HCT116 (cell line): Measurements from ENCODE around the gene NCAPG2. TPM values are rescaled to one million over a fixed set of nuclear protein-coding genes. Genes with fewer than 3 reads are reported as not detected.

Source experiments
- ATAC-seq: fragments of 200-7000 bp; cut with Tn5 transposase; 2 replicates; pipeline ENCODE4 v1.9.1; 2020; ENCODE audit warnings: mild to moderate bottlenecking, moderate library complexity
- BruUV-seq: library from RNA; stranded (reverse); fragments of 400-500 nt; replicated peaks from 2 replicates; lab custom pipeline; 2021; lab: Mats Ljungman, UMichigan
- CTCF ChIA-PET: fragments of 300-600 bp; sonication (Branson Sonifier 250); formaldehyde crosslinking; loops from one replicate; lab custom pipeline; 2021; ENCODE audit warnings: antibody characterized with exemption; lab: Charles Lee
- POLR2A ChIA-PET: fragments of 300-600, 350-600 bp; sonication (Branson Sonifier 250); formaldehyde crosslinking; loops from one replicate; lab custom pipeline; 2021; ENCODE audit warnings: antibody characterized with exemption; lab: Charles Lee
- RAD21 ChIA-PET, 2 experiments: fragments of 300-600 bp; sonication (Branson Sonifier 250); formaldehyde crosslinking; loops; one replicate each; lab custom pipeline; 2023; ENCODE audit warnings: low total read pairs in 2 of 2; ENCODE audit not compliant: uncharacterized antibody in 2 of 2, unreplicated experiment in 2 of 2, low non-redundant PET in 1 of 2; lab: Charles Lee
- DNase-seq: peaks from one replicate; pipeline ENCODE4 v3.0.0-alpha.2; 2010; ENCODE audit warnings: low read depth, low spot score
- H2AFZ ChIP-seq: fragments of 200-600 bp; shearing (Covaris generic), sonication (generic); 2 replicates; pipeline ENCODE4 v1.6.1; 2017; ENCODE audit warnings: low read depth, mixed run types, mixed read lengths, antibody characterized with exemption, low read length; ENCODE audit not compliant: poor library complexity, severe bottlenecking
- H3K27ac ChIP-seq: 2 replicates; pipeline ENCODE4 v1.5.1; 2012; ENCODE audit warnings: low read depth, low read length
- H3K27me3 ChIP-seq: fragments of 200-600 bp; sonication (generic); 2 replicates; pipeline ENCODE4 v1.6.1; 2016; ENCODE audit warnings: mixed run types, low read length, mixed read lengths; ENCODE audit not compliant: insufficient read depth
- H3K36me3 ChIP-seq, 2 experiments: fragments of 200-500 bp in 1 of 2; fragments of 200-600 bp in 1 of 2; sonication (Bioruptor generic) in 1 of 2; sonication (generic) in 1 of 2; 2 replicates each; pipeline versions ENCODE4 v1.5.1 to v1.6.1; 2014 to 2016; ENCODE audit warnings: low read length in 2 of 2, inconsistent platforms in 1 of 2, mixed read lengths in 1 of 2, mixed run types in 1 of 2; ENCODE audit not compliant: insufficient read depth in 2 of 2, control insufficient read depth in 1 of 2
- H3K4me1 ChIP-seq, 2 experiments: fragments of 200-600 bp in 1 of 2; sonication (generic) in 1 of 2; 2 replicates each; pipeline versions ENCODE4 v1.5.1 to v1.6.1; 2012 to 2017; ENCODE audit warnings: low read length in 2 of 2, inconsistent platforms in 1 of 2, mild to moderate bottlenecking in 1 of 2, mixed read lengths in 1 of 2, mixed run types in 1 of 2, moderate library complexity in 1 of 2; ENCODE audit not compliant: insufficient read depth in 2 of 2, control insufficient read depth in 1 of 2
- H3K4me2 ChIP-seq: fragments of 200-600 bp; sonication (generic); 2 replicates; pipeline ENCODE4 v1.6.1; 2017; ENCODE audit warnings: mixed run types, low read length, mixed read lengths
- H3K4me3 ChIP-seq, 2 experiments: fragments of 200-600 bp in 1 of 2; sonication (generic) in 1 of 2; replicated peaks in 1 of 2; 2 replicates each; pipeline ENCODE4 v1.5.1; 2011 to 2016; ENCODE audit warnings: low read length in 2 of 2, control low read depth in 1 of 2, low read depth in 1 of 2, mild to moderate bottlenecking in 1 of 2, mixed read lengths in 1 of 2, mixed run types in 1 of 2
- H3K79me2 ChIP-seq: fragments of 200-600 bp; sonication (generic); 2 replicates; pipeline ENCODE4 v1.6.1; 2017; ENCODE audit warnings: mild to moderate bottlenecking, mixed run types, low read length, moderate library complexity, mixed read lengths; ENCODE audit not compliant: insufficient read depth
- H3K9ac ChIP-seq: fragments of 200-600 bp; sonication (generic); 2 replicates; pipeline ENCODE4 v1.6.1; 2016; ENCODE audit warnings: low read length, mixed read lengths
- H3K9me2 ChIP-seq: fragments of 200-600 bp; sonication (generic), shearing (Covaris generic); 2 replicates; pipeline ENCODE4 v1.6.1; 2017; ENCODE audit warnings: mixed run types, mild to moderate bottlenecking, moderate library complexity; ENCODE audit not compliant: insufficient read depth
- H3K9me3 ChIP-seq, 2 experiments: fragments of 200-500 bp in 1 of 2; fragments of 200-600 bp in 1 of 2; sonication (Bioruptor generic) in 1 of 2; sonication (generic) in 1 of 2; 2 replicates each; pipeline ENCODE4 v1.6.1; 2014 to 2017; ENCODE audit warnings: low read length in 2 of 2, mixed read lengths in 2 of 2, inconsistent platforms in 1 of 2, low read depth in 1 of 2, mild to moderate bottlenecking in 1 of 2, mixed run types in 1 of 2, moderate library complexity in 1 of 2; ENCODE audit not compliant: control insufficient read depth in 1 of 2, insufficient read depth in 1 of 2
- H4K20me1 ChIP-seq: fragments of 200-600 bp; sonication (generic), shearing (Covaris generic); 2 replicates; pipeline ENCODE4 v1.6.1; 2017; ENCODE audit warnings: mixed run types, mild to moderate bottlenecking, moderate library complexity; ENCODE audit not compliant: insufficient read depth
- CBX3 ChIP-seq: IDR thresholded peaks from 2 replicates; pipeline ENCODE4 v1.6.1; 2012; ENCODE audit warnings: low read depth
- EGR1 ChIP-seq: IDR thresholded peaks from 2 replicates; pipeline ENCODE4 v1.6.1; 2012; ENCODE audit warnings: low read depth
- ELF1 ChIP-seq: IDR thresholded peaks from 2 replicates; pipeline ENCODE4 v1.6.1; 2012; ENCODE audit warnings: low read depth, borderline replicate concordance
- EZH2 ChIP-seq: fragments of 200-600 bp; sonication (generic); IDR thresholded peaks from 2 replicates; pipeline ENCODE4 v1.6.1; 2017; ENCODE audit warnings: antibody characterized with exemption, mixed run types
- EZH2phosphoT487 ChIP-seq: fragments of 200-600 bp; IDR thresholded peaks from 2 replicates; pipeline ENCODE4 v1.6.1; 2018; ENCODE audit warnings: antibody characterized with exemption, borderline replicate concordance
- FOSL1 ChIP-seq: IDR thresholded peaks from 2 replicates; pipeline ENCODE4 v1.6.1; 2012; ENCODE audit warnings: low read depth
- JUND ChIP-seq: IDR thresholded peaks from 2 replicates; pipeline ENCODE4 v1.6.1; 2012
- POLR2A ChIP-seq: IDR thresholded peaks from 2 replicates; pipeline ENCODE4 v1.7.0; 2011; ENCODE audit warnings: borderline replicate concordance; ENCODE audit not compliant: insufficient read depth, insufficient read length; ENCODE audit errors: extremely low read depth
- POLR2AphosphoS5 ChIP-seq: IDR thresholded peaks from 2 replicates; pipeline ENCODE4 v1.6.1; 2011; ENCODE audit warnings: mild to moderate bottlenecking, low read depth, low read length, moderate library complexity
- RAD21 ChIP-seq: IDR thresholded peaks from 2 replicates; pipeline ENCODE4 v1.6.1; 2012; ENCODE audit warnings: low read depth, mild to moderate bottlenecking
- SIN3A ChIP-seq: IDR thresholded peaks from 2 replicates; pipeline ENCODE4 v1.6.1; 2012; ENCODE audit warnings: low read depth
- SP1 ChIP-seq: IDR thresholded peaks from 2 replicates; pipeline ENCODE4 v1.6.1; 2012; ENCODE audit warnings: low read depth
- TCF7L2 ChIP-seq: IDR thresholded peaks from 2 replicates; pipeline ENCODE4 v1.7.0; 2011; ENCODE audit warnings: borderline replicate concordance, inconsistent platforms; ENCODE audit not compliant: insufficient read depth, insufficient read length; ENCODE audit errors: extremely low read depth
- YY1 ChIP-seq: IDR thresholded peaks from 2 replicates; pipeline ENCODE4 v1.6.1; 2011; ENCODE audit warnings: low read length, low read depth, moderate library complexity, mild to moderate bottlenecking; ENCODE audit not compliant: insufficient replicate concordance; ENCODE audit errors: extremely low read depth
- ZFX ChIP-seq: fragments of 450-650 bp; IDR thresholded peaks from 2 replicates; pipeline ENCODE4 v1.6.1; 2017
- ZNF274 ChIP-seq: fragments of 200-500 bp; sonication (Bioruptor generic); IDR thresholded peaks from 2 replicates; pipeline ENCODE4 v1.6.1; 2014; ENCODE audit warnings: mild to moderate bottlenecking, low read depth, low read length, inconsistent platforms
- intact Hi-C: fragments of 100-400 bp; cut with micrococcal nuclease; formaldehyde crosslinking; loops from 2 replicates; pipeline ENCODE4 v1.10.0; 2022
- total RNA-seq: library from RNA; stranded (reverse); gene quantifications from one replicate; pipeline ENCODE4 v1.2.1, GENCODE V29; 2021; ENCODE audit not compliant: unreplicated experiment
- TF ChIP-seq, protein P1 (sequence below): IDR thresholded peaks from 2 replicates; pipeline ENCODE4 v1.6.1; 2012
- TF ChIP-seq, protein P2 (sequence below), 3 experiments: fragments of 200-600 bp in 1 of 3; sonication (generic) in 1 of 3; IDR thresholded peaks in 2 of 3; conservative IDR thresholded peaks in 1 of 3; 2 replicates each; pipeline ENCODE4 v1.5.1; 2012 to 2017; ENCODE audit warnings: low read depth in 2 of 3, low read length in 2 of 3, antibody characterized with exemption in 1 of 3, borderline replicate concordance in 1 of 3, control low read depth in 1 of 3, mild to moderate bottlenecking in 1 of 3, mixed read lengths in 1 of 3, mixed run types in 1 of 3, moderate library complexity in 1 of 3; ENCODE audit not compliant: insufficient read depth in 1 of 3
- TF ChIP-seq, protein P3 (sequence below): IDR thresholded peaks from 2 replicates; pipeline ENCODE4 v1.6.1; 2012
- TF ChIP-seq, protein P4 (sequence below): IDR thresholded peaks from 2 replicates; pipeline ENCODE4 v1.6.1; 2012; ENCODE audit warnings: low read depth

Gene NCAPG2
- total RNA-seq, 1 experiment from 2014 or later: 73.1 TPM

DNA sequence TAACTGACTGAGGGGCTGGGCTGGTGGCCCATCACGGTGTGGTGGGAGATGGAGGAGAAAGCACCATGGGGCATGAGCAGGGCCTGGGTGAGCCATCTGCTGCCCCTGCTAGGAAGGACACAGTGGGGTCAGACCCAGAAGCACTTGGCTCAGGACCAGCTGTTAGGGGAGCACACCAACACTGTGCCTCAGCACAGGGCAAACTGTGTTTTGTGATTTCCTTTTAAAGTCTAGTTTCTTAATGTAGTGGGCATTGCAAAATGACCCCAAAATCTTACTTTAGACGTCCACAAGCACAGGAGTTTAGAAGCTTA, 41.2 kb downstream of the NCAPG2 start (continued):
- TF ChIP-seq, protein P1, sequence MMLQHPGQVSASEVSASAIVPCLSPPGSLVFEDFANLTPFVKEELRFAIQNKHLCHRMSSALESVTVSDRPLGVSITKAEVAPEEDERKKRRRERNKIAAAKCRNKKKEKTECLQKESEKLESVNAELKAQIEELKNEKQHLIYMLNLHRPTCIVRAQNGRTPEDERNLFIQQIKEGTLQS: no peak
- no peak for TF ChIP-seq FOSL1
- no peak for TF ChIP-seq POLR2AphosphoS5
- TF ChIP-seq POLR2A: no peak
- no peak for TF ChIP-seq RAD21
- TF ChIP-seq EZH2: no peak
- no peak for TF ChIP-seq EZH2phosphoT487
- no peak for TF ChIP-seq ZNF274
- TF ChIP-seq ZFX: no peak

DNA sequence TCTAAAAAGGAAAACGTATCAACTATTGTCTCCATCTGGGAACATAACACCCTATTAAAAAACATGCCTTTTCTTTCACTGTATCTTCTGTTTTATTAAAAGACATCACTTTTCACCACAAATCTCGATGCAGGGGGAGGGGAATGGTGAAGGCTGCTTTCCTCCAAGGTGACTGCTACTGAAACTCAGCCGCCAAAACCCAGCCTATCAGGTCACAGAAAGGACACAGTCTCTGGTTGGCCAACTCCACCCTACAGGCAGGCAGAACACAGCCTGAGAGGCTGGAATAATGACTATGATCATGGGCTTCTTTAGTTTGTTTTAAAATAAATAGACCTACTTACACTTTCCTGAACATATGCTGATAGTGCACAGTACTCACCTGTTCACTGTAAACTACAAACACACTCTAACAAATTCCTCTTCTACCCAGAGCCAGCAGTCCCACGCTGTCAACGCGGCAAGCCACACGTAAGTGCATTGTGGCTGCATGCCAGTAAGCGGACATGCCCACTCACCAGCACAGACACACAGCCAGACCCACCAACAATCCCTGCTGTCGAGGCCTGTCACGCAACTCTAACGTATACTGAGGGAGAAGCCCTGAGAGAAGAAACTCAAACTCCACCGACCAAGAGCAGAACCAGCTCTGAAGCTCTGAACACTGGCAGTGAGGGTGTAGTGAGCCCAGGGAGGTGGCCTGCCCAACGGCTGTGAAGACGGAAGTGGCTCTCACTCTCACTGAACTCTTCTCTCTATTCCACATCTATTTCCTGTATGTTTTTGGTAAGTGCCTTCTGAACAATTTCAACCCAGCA, 41.8 kb downstream of the NCAPG2 start:
- Histone ChIP-seq H3K9ac (no peak overlapping the region), H3K9me2 (no peaks in the 10 kb centered on the region), H3K9me3 (no peaks in the 10 kb centered on the region), H4K20me1 (0 out of 2 replicates have a peak, but pooled peaks cover 2% of the 10 kb centered on the region), H3K4me2 (no peak overlapping the region), H3K27ac (no peak overlapping the region), H3K4me1 (no peaks in the 10 kb centered on the region), H3K36me3 (peaks cover 13 to 36% of the 10 kb centered on the region in 2 experiments), H2AFZ (no peak overlapping the region), H3K4me3 (no peak overlapping the region), H3K79me2 (peaks cover 5% of the 10 kb centered on the region; the same call in 1 of the 2 replicates), H3K27me3 (no peaks in the 10 kb centered on the region)
- ChIA-PET POLR2A (no interaction called here), RAD21 (no interaction called here), CTCF (no interaction called here)
- no peak for ATAC-seq
- DNase-seq: no peak
- no TSS peak for BruUV-seq
- intact Hi-C loops: no loop called here
- TF ChIP-seq POLR2AphosphoS5 (no peak), EZH2 (no peak), FOSL1 (no peak), EGR1 (no peak), TCF7L2 (no peak), JUND (no peak), YY1 (no peak), SIN3A (no peak), POLR2A (no peak), ELF1 (no peak), CBX3 (no peak), RAD21 (no peak), SP1 (no peak)
- TF ChIP-seq, protein P2, sequence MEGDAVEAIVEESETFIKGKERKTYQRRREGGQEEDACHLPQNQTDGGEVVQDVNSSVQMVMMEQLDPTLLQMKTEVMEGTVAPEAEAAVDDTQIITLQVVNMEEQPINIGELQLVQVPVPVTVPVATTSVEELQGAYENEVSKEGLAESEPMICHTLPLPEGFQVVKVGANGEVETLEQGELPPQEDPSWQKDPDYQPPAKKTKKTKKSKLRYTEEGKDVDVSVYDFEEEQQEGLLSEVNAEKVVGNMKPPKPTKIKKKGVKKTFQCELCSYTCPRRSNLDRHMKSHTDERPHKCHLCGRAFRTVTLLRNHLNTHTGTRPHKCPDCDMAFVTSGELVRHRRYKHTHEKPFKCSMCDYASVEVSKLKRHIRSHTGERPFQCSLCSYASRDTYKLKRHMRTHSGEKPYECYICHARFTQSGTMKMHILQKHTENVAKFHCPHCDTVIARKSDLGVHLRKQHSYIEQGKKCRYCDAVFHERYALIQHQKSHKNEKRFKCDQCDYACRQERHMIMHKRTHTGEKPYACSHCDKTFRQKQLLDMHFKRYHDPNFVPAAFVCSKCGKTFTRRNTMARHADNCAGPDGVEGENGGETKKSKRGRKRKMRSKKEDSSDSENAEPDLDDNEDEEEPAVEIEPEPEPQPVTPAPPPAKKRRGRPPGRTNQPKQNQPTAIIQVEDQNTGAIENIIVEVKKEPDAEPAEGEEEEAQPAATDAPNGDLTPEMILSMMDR (IDR thresholded peaks at IDR 0.05 in 2 of 3, conservative IDR thresholded peaks at IDR 0.05 in 1 of 3; ENCODE audit: borderline replicate concordance in 1 of 3, insufficient read depth in 1 of 3, low read depth in 2 of 3, low read length in 2 of 3): no peak
- TF ChIP-seq, protein P1: no peak
- TF ChIP-seq, protein P3, sequence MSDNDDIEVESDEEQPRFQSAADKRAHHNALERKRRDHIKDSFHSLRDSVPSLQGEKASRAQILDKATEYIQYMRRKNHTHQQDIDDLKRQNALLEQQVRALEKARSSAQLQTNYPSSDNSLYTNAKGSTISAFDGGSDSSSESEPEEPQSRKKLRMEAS: no peak
- TF ChIP-seq, protein P4, sequence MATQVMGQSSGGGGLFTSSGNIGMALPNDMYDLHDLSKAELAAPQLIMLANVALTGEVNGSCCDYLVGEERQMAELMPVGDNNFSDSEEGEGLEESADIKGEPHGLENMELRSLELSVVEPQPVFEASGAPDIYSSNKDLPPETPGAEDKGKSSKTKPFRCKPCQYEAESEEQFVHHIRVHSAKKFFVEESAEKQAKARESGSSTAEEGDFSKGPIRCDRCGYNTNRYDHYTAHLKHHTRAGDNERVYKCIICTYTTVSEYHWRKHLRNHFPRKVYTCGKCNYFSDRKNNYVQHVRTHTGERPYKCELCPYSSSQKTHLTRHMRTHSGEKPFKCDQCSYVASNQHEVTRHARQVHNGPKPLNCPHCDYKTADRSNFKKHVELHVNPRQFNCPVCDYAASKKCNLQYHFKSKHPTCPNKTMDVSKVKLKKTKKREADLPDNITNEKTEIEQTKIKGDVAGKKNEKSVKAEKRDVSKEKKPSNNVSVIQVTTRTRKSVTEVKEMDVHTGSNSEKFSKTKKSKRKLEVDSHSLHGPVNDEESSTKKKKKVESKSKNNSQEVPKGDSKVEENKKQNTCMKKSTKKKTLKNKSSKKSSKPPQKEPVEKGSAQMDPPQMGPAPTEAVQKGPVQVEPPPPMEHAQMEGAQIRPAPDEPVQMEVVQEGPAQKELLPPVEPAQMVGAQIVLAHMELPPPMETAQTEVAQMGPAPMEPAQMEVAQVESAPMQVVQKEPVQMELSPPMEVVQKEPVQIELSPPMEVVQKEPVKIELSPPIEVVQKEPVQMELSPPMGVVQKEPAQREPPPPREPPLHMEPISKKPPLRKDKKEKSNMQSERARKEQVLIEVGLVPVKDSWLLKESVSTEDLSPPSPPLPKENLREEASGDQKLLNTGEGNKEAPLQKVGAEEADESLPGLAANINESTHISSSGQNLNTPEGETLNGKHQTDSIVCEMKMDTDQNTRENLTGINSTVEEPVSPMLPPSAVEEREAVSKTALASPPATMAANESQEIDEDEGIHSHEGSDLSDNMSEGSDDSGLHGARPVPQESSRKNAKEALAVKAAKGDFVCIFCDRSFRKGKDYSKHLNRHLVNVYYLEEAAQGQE: no peak
